GM23338 (cell line): ENCODE data around the gene PARVB. TPM values are rescaled to one million over a fixed set of nuclear protein-coding genes. Genes with fewer than 3 reads are reported as not detected.

Source experiments
- ATAC-seq: fragments of 200-7000 bp; cut with Tn5 transposase; 3 replicates; pipeline ENCODE4 v1.9.1; 2020
- DNase-seq: peaks from one replicate; pipeline ENCODE4 v3.0.0-alpha.2; 2015; ENCODE audit warnings: low spot score
- H2AFZ ChIP-seq: fragments of 200-600 bp; sonication (generic); 2 replicates; pipeline ENCODE4 v1.8.0; 2016; ENCODE audit warnings: antibody characterized with exemption, mild to moderate bottlenecking, moderate library complexity
- H3F3A ChIP-seq: fragments of 200-600 bp; sonication (generic); replicated peaks from 2 replicates; pipeline ENCODE4 v1.8.0; 2017; ENCODE audit warnings: antibody characterized with exemption, mixed run types, low read depth
- H3K27ac ChIP-seq: fragments of 200-600 bp; sonication (generic); 2 replicates; pipeline ENCODE4 v1.6.1; 2016; ENCODE audit warnings: low read depth
- H3K27me3 ChIP-seq: fragments of 200-600 bp; sonication (generic); 2 replicates; pipeline ENCODE4 v1.8.0; 2016; ENCODE audit warnings: mild to moderate bottlenecking, mixed run types, moderate library complexity; ENCODE audit not compliant: insufficient read depth
- H3K36me3 ChIP-seq: fragments of 200-600 bp; sonication (generic); 2 replicates; pipeline ENCODE4 v1.8.0; 2016; ENCODE audit warnings: mild to moderate bottlenecking; ENCODE audit not compliant: insufficient read depth
- H3K4me1 ChIP-seq: fragments of 200-600 bp; sonication (generic); 2 replicates; pipeline ENCODE4 v1.8.0; 2016; ENCODE audit warnings: mild to moderate bottlenecking, moderate library complexity; ENCODE audit not compliant: insufficient read depth
- H3K4me2 ChIP-seq: fragments of 200-600 bp; sonication (generic); 2 replicates; pipeline ENCODE4 v1.7.1; 2017; ENCODE audit warnings: mixed run types
- H3K4me3 ChIP-seq: fragments of 200-600 bp; sonication (generic); 2 replicates; pipeline ENCODE4 v1.6.1; 2016; ENCODE audit warnings: mixed run types
- H3K79me2 ChIP-seq: fragments of 200-600 bp; sonication (generic); replicated peaks from 2 replicates; pipeline ENCODE4 v1.8.0; 2017; ENCODE audit warnings: mild to moderate bottlenecking; ENCODE audit not compliant: insufficient read depth
- H3K9me2 ChIP-seq: fragments of 200-600 bp; sonication (generic); 2 replicates; pipeline ENCODE4 v1.8.0; 2017; ENCODE audit not compliant: insufficient read depth
- H4K20me1 ChIP-seq: fragments of 200-600 bp; sonication (generic); replicated peaks from 2 replicates; pipeline ENCODE4 v1.8.0; 2017; ENCODE audit warnings: mild to moderate bottlenecking; ENCODE audit not compliant: insufficient read depth
- H3K27ac Mint-ChIP-seq: 2 replicates; pipeline ENCODE4 v1.8.0; 2020; ENCODE audit warnings: inconsistent platforms, mild to moderate bottlenecking, moderate library complexity, mixed read lengths
- H3K27me3 Mint-ChIP-seq: 3 replicates; pipeline ENCODE4 v1.8.0; 2022; ENCODE audit warnings: low read depth, mild to moderate bottlenecking, moderate library complexity, mixed read lengths, inconsistent platforms; ENCODE audit not compliant: insufficient read depth, poor library complexity
- H3K36me3 Mint-ChIP-seq: 3 replicates; pipeline ENCODE4 v1.8.0; 2021; ENCODE audit warnings: low read depth, mild to moderate bottlenecking, inconsistent platforms, moderate library complexity, mixed read lengths
- H3K4me1 Mint-ChIP-seq: 3 replicates; pipeline ENCODE4 v1.8.0; 2020; ENCODE audit warnings: mild to moderate bottlenecking, inconsistent platforms, mixed read lengths
- H3K4me3 Mint-ChIP-seq: 3 replicates; pipeline ENCODE4 v1.8.0; 2021; ENCODE audit warnings: moderate library complexity, mild to moderate bottlenecking, inconsistent platforms, mixed read lengths
- H3K9me3 Mint-ChIP-seq: 3 replicates; pipeline ENCODE4 v1.8.0; 2020; ENCODE audit warnings: moderate library complexity, mild to moderate bottlenecking, inconsistent platforms, mixed read lengths
- CREB1 ChIP-seq: fragments of 250-450 bp; sonication (Bioruptor Pico); IDR thresholded peaks from 2 replicates; pipeline ENCODE4 v1.5.0; 2020; ENCODE audit warnings: low read depth, mild to moderate bottlenecking, moderate library complexity
- CTCF ChIP-seq, 2 experiments: fragments of 200-600 bp in 1 of 2; sonication (generic) in 1 of 2; conservative IDR thresholded peaks; 2 replicates each; pipeline versions ENCODE4 v1.5.1 to v1.6.1; 2016 to 2017; ENCODE audit warnings: antibody characterized with exemption in 2 of 2, low read depth in 2 of 2, mild to moderate bottlenecking in 2 of 2, moderate library complexity in 1 of 2
- ETS1 ChIP-seq: IDR thresholded peaks from 2 replicates; pipeline ENCODE4 v1.6.1; 2016; ENCODE audit warnings: antibody characterized with exemption
- EZH2 ChIP-seq: fragments of 200-600 bp; sonication (generic); IDR thresholded peaks from one replicate; pipeline ENCODE4 v1.8.0; 2017; ENCODE audit warnings: antibody characterized with exemption, mild to moderate bottlenecking, low read depth; ENCODE audit not compliant: unreplicated experiment
- EZH2phosphoT487 ChIP-seq: fragments of 200-600 bp; sonication (generic); IDR thresholded peaks from one replicate; pipeline ENCODE4 v1.8.1; 2018; ENCODE audit warnings: antibody characterized with exemption; ENCODE audit not compliant: unreplicated experiment
- JUNB ChIP-seq: IDR thresholded peaks from one replicate; pipeline ENCODE4 v1.6.1; 2016; ENCODE audit warnings: antibody characterized with exemption; ENCODE audit not compliant: unreplicated experiment
- NANOG ChIP-seq: IDR thresholded peaks from 2 replicates; pipeline ENCODE4 v1.6.1; 2016; ENCODE audit warnings: antibody characterized with exemption, borderline replicate concordance
- POLR2AphosphoS5 ChIP-seq: IDR thresholded peaks from 2 replicates; pipeline ENCODE4 v1.6.1; 2016; ENCODE audit warnings: antibody characterized with exemption, low read depth
- REST ChIP-seq: IDR thresholded peaks from one replicate; pipeline ENCODE4 v1.6.1; 2018; ENCODE audit warnings: antibody characterized with exemption; ENCODE audit not compliant: unreplicated experiment
- STAT1 ChIP-seq: IDR thresholded peaks from one replicate; pipeline ENCODE4 v1.6.1; 2016; ENCODE audit warnings: antibody characterized with exemption; ENCODE audit not compliant: unreplicated experiment
- ZNF114 ChIP-seq: fragments of 250-450 bp; sonication (Bioruptor Pico); IDR thresholded peaks from 2 replicates; pipeline ENCODE4 v1.5.0; 2020; ENCODE audit warnings: mild to moderate bottlenecking, moderate library complexity
- ZNF331 ChIP-seq: fragments of 250-450 bp; sonication (Bioruptor Pico); IDR thresholded peaks from 2 replicates; pipeline ENCODE4 v1.5.0; 2020; ENCODE audit warnings: low read depth, mild to moderate bottlenecking, moderate library complexity
- ZNF462 ChIP-seq: fragments of 250-450 bp; sonication (Bioruptor Pico); IDR thresholded peaks from 2 replicates; pipeline ENCODE4 v1.5.0; 2020; ENCODE audit warnings: mild to moderate bottlenecking, moderate library complexity
- polyA plus RNA-seq: library from polyadenylated mRNA; unstranded; fragments of >200 nt; fragmentation: Nextera tagmentation; extraction: Ambion mirVana; gene quantifications from 2 replicates; pipeline ENCODE4 v1.2.1, GENCODE V29; 2016
- total RNA-seq: library from RNA; depleted of rRNA; stranded (reverse); fragments of >200 nt; shearing (Covaris generic); gene quantifications from 2 replicates; pipeline ENCODE4 v1.2.3, GENCODE V29; 2014

PARVB gene
- total and polyA plus RNA-seq, 2 experiments from 2014 or later: 4.3 to 7.7 TPM

GRCh38 chr22:44185237-44186120 lies 161.4 kb downstream of the PARVB start:
- no peak for TF ChIP-seq JUNB
- no peak for TF ChIP-seq STAT1
- TF ChIP-seq ZNF331 (CRISPR knock-in tag): no peak
- TF ChIP-seq NANOG: no peak
- no peak for TF ChIP-seq CREB1 (CRISPR knock-in tag)
- no peak for TF ChIP-seq EZH2phosphoT487
- no peak for TF ChIP-seq POLR2AphosphoS5
- TF ChIP-seq ZNF462 (CRISPR knock-in tag): no peak
- TF ChIP-seq EZH2: no peak
- TF ChIP-seq REST: no peak
- no peak for TF ChIP-seq ETS1
- no peak for TF ChIP-seq CTCF (conservative IDR thresholded peaks at IDR 0.05; ENCODE audit: low read depth in 2 of 2)
- no peak for TF ChIP-seq ZNF114 (CRISPR knock-in tag)
- Mint-ChIP-seq H3K9me3 (no peaks in the 10 kb centered on the region), H3K4me1 (peaks cover 7% of the 10 kb centered on the region), H3K36me3 (no peaks in the 10 kb centered on the region; the same call in 2 of the 3 replicates), H3K27ac (no peak overlapping the region), H3K27me3 (peaks cover 7% of the 10 kb centered on the region), H3K4me3 (no peak overlapping the region)
- no peaks in the 10 kb centered on the region for H3K27me3 ChIP-seq
- H3K36me3 ChIP-seq: no peaks in the 10 kb centered on the region
- H3K79me2 ChIP-seq: no peaks in the 10 kb centered on the region
- no peaks in the 10 kb centered on the region for H3K9me2 ChIP-seq
- no peak for DNase-seq
- H4K20me1 ChIP-seq: no peaks in the 10 kb centered on the region
- no peak for ATAC-seq
- no peak overlapping the region for H3K27ac ChIP-seq
- no peak overlapping the region for H3K4me3 ChIP-seq
- H3K4me2 ChIP-seq: no peak overlapping the region
- no peaks in the 10 kb centered on the region for H3F3A ChIP-seq
- no peak overlapping the region for H2AFZ ChIP-seq
- H3K4me1 ChIP-seq: no peaks in the 10 kb centered on the region
